GM12878 (cell line): Measurements from ENCODE around the gene CBLN1.

Source experiments
- ATF7 ChIP-seq: fragments of 450-650 bp; IDR thresholded peaks from 2 replicates; pipeline ENCODE4 v1.6.1; 2016; ENCODE audit warnings: low read depth, mild to moderate bottlenecking
- CHD1 ChIP-seq: IDR thresholded peaks from 2 replicates; pipeline ENCODE4 v1.6.1; 2012; ENCODE audit warnings: low read depth, low read length, improper control_type of control experiment
- CHD2 ChIP-seq: IDR thresholded peaks from 2 replicates; pipeline ENCODE4 v1.6.1; 2011; ENCODE audit warnings: low read depth, low read length, improper control_type of control experiment, borderline replicate concordance
- EZH2 ChIP-seq: IDR thresholded peaks from 2 replicates; pipeline ENCODE4 v1.6.1; 2012; ENCODE audit warnings: low read depth, mild to moderate bottlenecking, control low read depth, inconsistent platforms, low read length, borderline replicate concordance; ENCODE audit not compliant: control insufficient read depth
- GABPA ChIP-seq: IDR thresholded peaks from 2 replicates; pipeline ENCODE4 v1.6.1; 2014; ENCODE audit warnings: antibody characterized with exemption, low read depth, mild to moderate bottlenecking, inconsistent platforms
- HDAC2 ChIP-seq: fragments of 200-600 bp; sonication (generic); IDR thresholded peaks from 2 replicates; pipeline ENCODE4 v1.6.1; 2017
- RFX5 ChIP-seq: IDR thresholded peaks from 2 replicates; pipeline ENCODE4 v1.6.1; 2011; ENCODE audit warnings: low read depth, low read length, improper control_type of control experiment
- SMC3 ChIP-seq: IDR thresholded peaks from 2 replicates; pipeline ENCODE4 v1.6.1; 2011; ENCODE audit warnings: low read length, improper control_type of control experiment, borderline replicate concordance
- ZSCAN29 ChIP-seq: fragments of 450-650 bp; IDR thresholded peaks from 2 replicates; pipeline ENCODE4 v1.6.1; 2017; ENCODE audit warnings: mild to moderate bottlenecking, moderate library complexity
- TF ChIP-seq, protein P1 (sequence below), 3 experiments: IDR thresholded peaks in 2 of 3; conservative IDR thresholded peaks in 1 of 3; 2 replicates each; pipeline ENCODE4 v1.5.1; 2011; ENCODE audit warnings: low read depth in 3 of 3, low read length in 3 of 3, mild to moderate bottlenecking in 3 of 3, control low read depth in 2 of 3, moderate library complexity in 2 of 3, inconsistent platforms in 1 of 3, mixed read lengths in 1 of 3; ENCODE audit not compliant: control insufficient read depth in 2 of 3, insufficient read depth in 1 of 3; ENCODE audit errors: extremely low read depth in 1 of 3
- TF ChIP-seq, protein P2 (sequence below): IDR thresholded peaks from 2 replicates; pipeline ENCODE4 v1.6.1; 2011; ENCODE audit warnings: low read depth, low read length, improper control_type of control experiment, borderline replicate concordance

DNA sequence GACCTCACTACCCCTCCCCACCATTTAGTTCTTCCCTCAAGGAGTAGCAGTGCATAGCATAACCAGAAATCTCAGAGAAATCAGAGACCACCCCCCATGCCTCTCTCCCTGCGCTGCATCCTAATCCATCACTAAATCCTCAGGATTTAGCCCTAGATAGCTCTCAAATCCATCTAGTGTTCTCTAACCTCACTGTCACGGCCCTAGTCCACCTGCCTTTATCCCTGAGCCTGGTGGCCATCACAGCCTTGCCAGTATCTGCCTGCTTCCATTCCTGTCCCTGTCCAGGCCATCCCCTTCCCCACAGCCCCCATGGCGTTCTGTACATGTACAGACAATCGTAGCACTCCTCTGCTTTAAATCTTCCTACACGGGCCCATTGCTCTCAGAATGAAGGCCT is 19.1 kb downstream of the CBLN1 start:
- no peak for TF ChIP-seq CHD2
- TF ChIP-seq GABPA = no peak
- TF ChIP-seq EZH2 = no peak
- TF ChIP-seq, protein P1, sequence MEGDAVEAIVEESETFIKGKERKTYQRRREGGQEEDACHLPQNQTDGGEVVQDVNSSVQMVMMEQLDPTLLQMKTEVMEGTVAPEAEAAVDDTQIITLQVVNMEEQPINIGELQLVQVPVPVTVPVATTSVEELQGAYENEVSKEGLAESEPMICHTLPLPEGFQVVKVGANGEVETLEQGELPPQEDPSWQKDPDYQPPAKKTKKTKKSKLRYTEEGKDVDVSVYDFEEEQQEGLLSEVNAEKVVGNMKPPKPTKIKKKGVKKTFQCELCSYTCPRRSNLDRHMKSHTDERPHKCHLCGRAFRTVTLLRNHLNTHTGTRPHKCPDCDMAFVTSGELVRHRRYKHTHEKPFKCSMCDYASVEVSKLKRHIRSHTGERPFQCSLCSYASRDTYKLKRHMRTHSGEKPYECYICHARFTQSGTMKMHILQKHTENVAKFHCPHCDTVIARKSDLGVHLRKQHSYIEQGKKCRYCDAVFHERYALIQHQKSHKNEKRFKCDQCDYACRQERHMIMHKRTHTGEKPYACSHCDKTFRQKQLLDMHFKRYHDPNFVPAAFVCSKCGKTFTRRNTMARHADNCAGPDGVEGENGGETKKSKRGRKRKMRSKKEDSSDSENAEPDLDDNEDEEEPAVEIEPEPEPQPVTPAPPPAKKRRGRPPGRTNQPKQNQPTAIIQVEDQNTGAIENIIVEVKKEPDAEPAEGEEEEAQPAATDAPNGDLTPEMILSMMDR (IDR thresholded peaks at IDR 0.05 in 2 of 3, conservative IDR thresholded peaks at IDR 0.05 in 1 of 3; ENCODE audit: control insufficient read depth in 2 of 3, extremely low read depth in 1 of 3, insufficient read depth in 1 of 3, low read depth in 3 of 3, low read length in 3 of 3) = no peak
- TF ChIP-seq SMC3 = no peak
- no peak for TF ChIP-seq RFX5
- no peak for TF ChIP-seq ATF7
- no peak for TF ChIP-seq HDAC2
- TF ChIP-seq, protein P2, sequence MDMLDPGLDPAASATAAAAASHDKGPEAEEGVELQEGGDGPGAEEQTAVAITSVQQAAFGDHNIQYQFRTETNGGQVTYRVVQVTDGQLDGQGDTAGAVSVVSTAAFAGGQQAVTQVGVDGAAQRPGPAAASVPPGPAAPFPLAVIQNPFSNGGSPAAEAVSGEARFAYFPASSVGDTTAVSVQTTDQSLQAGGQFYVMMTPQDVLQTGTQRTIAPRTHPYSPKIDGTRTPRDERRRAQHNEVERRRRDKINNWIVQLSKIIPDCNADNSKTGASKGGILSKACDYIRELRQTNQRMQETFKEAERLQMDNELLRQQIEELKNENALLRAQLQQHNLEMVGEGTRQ = no peak
- TF ChIP-seq CHD1 = no peak
- no peak for TF ChIP-seq ZSCAN29
